ENCODE results near the gene OR52E6.

The OR52E6 gene

GRCh38 chr11:5841797-5842196 is at the start of gene OR52E6:
Gene OR52E6, minus strand, starts transcription at chr11:5841897. Its CDS starts 0 bp downstream, at chr11:5841897.
- no peak for DNase-seq

GRCh38 chr11:5891216-5891800 is 49.6 kb upstream of the OR52E6 start:
- DNase-seq: no peak

- no peak for DNase-seq
These were observed 46.0 kb upstream of the OR52E6 start for GRCh38 chr11:5887661-5888060.

- no peak for DNase-seq
These were observed 45.5 kb upstream of the OR52E6 start for GRCh38 chr11:5887172-5887571.

GRCh38 chr11:5881756-5882155 is 40.1 kb upstream of the OR52E6 start:
- DNase-seq: no peak

- DNase-seq: no peak
These were observed 38.6 kb upstream of the OR52E6 start, which contains the start of gene OR52E4 for GRCh38 chr11:5880329-5880728. Gene OR52E4, plus strand, starts transcription at chr11:5880629. Its CDS starts 3,664 bp downstream, at chr11:5884293.

GRCh38 chr11:5878564-5878963 is 36.9 kb upstream of the OR52E6 start:
- no peak for DNase-seq

GRCh38 chr11:5865826-5866225 is 24.1 kb upstream of the OR52E6 start:
- DNase-seq: no peak

GRCh38 chr11:5857590-5857989 is 15.9 kb upstream of the OR52E6 start, which contains the start of gene OR52E8:
Gene OR52E8, minus strand, starts transcription at chr11:5857690. Its CDS starts 0 bp downstream, at chr11:5857690.
- DNase-seq: no peak

GRCh38 chr11:5851002-5851401 is 9.3 kb upstream of the OR52E6 start:
- no peak for DNase-seq

GRCh38 chr11:5847711-5848110 is 6.0 kb upstream of the OR52E6 start:
- DNase-seq: no peak

GRCh38 chr11:5846701-5847100 is 5.0 kb upstream of the OR52E6 start:
- no peak for DNase-seq

- DNase-seq: no peak
These were observed 4.0 kb downstream of the OR52E6 start for GRCh38 chr11:5837695-5838094.

- DNase-seq: no peak
These were observed 8.3 kb downstream of the OR52E6 start for GRCh38 chr11:5833446-5833845.

GRCh38 chr11:5831196-5831829 is 10.4 kb downstream of the OR52E6 start:
- DNase-seq: no peak

GRCh38 chr11:5818245-5818886 is 23.3 kb downstream of the OR52E6 start:
- no peak for DNase-seq

- DNase-seq: no peak
These were observed 26.2 kb downstream of the OR52E6 start for GRCh38 chr11:5815534-5815933.

GRCh38 chr11:5809905-5810795 is 31.5 kb downstream of the OR52E6 start:
- DNase-seq: no peak

- no peak for DNase-seq
These were observed 32.6 kb downstream of the OR52E6 start for GRCh38 chr11:5809122-5809519.

- DNase-seq: peak; percentile 55
These were observed 33.1 kb downstream of the OR52E6 start, which contains the start of gene OR52N2 for GRCh38 chr11:5808500-5809121. Gene OR52N2, plus strand, starts transcription at chr11:5808924. Its CDS starts 11,412 bp downstream, at chr11:5820336.

- no peak for DNase-seq
These were observed 34.1 kb downstream of the OR52E6 start for GRCh38 chr11:5807580-5807979.

GRCh38 chr11:5803982-5804381 is 37.7 kb downstream of the OR52E6 start:
- no peak for DNase-seq

- no peak for DNase-seq
These were observed 45.2 kb downstream of the OR52E6 start for GRCh38 chr11:5796541-5796940.

Data from stimulated activated naive CD4-positive, alpha-beta T cell treated with Interleukin-2 at 50 U/mL for 16 hours (primary cell).